ENCODE measurements around the gene CCKAR. TPM values are rescaled to one million over a fixed set of nuclear protein-coding genes. Genes with fewer than 3 reads are reported as not detected.

CCKAR gene
- total RNA-seq, 1 donor from 2014 or later: not detected

DNA sequence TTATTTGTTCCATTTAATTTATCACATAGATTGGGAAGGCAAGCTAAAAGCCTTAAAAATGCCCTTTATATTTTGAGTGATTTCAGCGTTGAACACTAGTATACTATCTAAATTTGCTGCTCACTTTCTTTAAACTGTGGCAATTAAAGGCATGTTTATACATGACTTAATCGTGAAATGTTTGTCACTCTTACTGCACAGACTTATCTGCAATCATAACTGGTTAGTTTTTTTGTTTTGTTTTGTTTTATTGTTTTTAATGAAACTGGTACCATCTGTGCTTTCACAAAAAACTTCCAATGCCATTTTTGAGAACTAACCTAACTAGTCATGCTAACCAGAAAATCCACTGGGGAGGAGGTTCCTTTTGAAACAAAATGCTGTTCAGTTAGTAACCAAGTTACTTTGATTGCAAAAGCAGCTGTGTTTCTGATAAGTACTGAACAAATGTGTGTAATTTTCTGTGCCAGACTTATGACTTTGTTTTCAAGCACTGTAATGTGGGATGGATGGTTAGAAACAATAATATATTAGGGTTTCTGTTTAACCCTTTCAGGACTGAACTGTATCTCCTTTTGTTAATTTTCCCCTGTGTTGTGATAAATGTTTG is 56.1 kb downstream of the CCKAR start:
- peak overlapping the region; percentile 25 for H3K27ac Mint-ChIP-seq (ENCODE audit: unreplicated experiment)
- DNase-seq (ENCODE audit: low spot score): no peak
- peaks cover 8% of the 10 kb centered on the region for H3K36me3 Mint-ChIP-seq (ENCODE audit: low read depth)
- H3K27me3 Mint-ChIP-seq (ENCODE audit: low read depth): no peaks in the 10 kb centered on the region
- no peak overlapping the region for H3K4me3 Mint-ChIP-seq (ENCODE audit: unreplicated experiment)
- TF ChIP-seq CTCF (IDR thresholded peaks at IDR 0.05): no peak
- H3K9me3 Mint-ChIP-seq (ENCODE audit: low read depth): no peaks in the 10 kb centered on the region
- peaks cover 34% of the 10 kb centered on the region for H3K4me1 Mint-ChIP-seq (ENCODE audit: low read depth)

DNA sequence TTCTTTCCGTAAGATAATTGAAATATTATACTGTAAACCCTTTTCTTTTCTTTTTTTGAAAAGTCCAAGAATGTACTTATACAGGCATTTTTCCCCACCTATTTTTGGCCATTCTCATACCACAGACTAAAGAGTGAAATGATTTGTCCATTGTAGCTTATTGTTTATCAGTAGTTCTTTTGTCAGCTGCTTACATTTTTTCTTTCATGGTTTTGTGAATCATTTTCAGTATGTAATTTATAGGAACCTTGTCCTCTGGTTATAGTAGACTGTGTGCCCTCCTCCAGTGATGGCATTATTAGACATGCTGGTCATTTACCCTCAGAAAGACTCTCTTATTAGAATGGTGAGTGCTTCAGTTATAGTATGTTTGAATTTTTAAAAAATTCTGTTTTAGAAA is 56.7 kb downstream of the CCKAR start:
- H3K27me3 Mint-ChIP-seq (ENCODE audit: low read depth): no peaks in the 10 kb centered on the region
- H3K4me1 Mint-ChIP-seq (ENCODE audit: low read depth): peaks cover 34% of the 10 kb centered on the region
- no peak for TF ChIP-seq CTCF (IDR thresholded peaks at IDR 0.05)
- peaks cover 8% of the 10 kb centered on the region for H3K36me3 Mint-ChIP-seq (ENCODE audit: low read depth)
- H3K4me3 Mint-ChIP-seq (ENCODE audit: unreplicated experiment): no peak overlapping the region
- H3K27ac Mint-ChIP-seq (ENCODE audit: unreplicated experiment): peak overlapping the region; percentile 25
- no peaks in the 10 kb centered on the region for H3K9me3 Mint-ChIP-seq (ENCODE audit: low read depth)
- DNase-seq (ENCODE audit: low spot score): no peak

DNA sequence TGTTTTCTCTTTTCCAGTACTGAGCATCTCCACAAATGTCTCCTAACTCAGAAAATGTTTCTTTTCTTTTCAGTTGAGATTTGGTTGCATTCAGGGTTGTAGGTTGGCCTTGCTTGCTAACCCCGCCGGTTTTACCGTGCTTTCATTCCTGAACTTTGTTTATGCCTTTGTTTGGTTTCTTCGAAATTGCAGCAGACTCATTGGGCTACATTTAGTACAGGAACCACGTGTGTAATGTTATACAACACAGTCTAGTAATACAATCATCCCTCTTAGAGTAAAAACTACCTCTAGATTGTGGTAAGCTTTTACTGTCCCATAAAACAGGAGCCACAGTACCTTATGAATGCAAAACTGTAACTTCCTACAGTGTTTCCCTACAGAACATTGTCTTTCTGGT is 57.9 kb downstream of the CCKAR start:
- peaks cover 8% of the 10 kb centered on the region for H3K36me3 Mint-ChIP-seq (ENCODE audit: low read depth)
- no peak for DNase-seq (ENCODE audit: low spot score)
- no peak overlapping the region for H3K4me3 Mint-ChIP-seq (ENCODE audit: unreplicated experiment)
- H3K27me3 Mint-ChIP-seq (ENCODE audit: low read depth): no peaks in the 10 kb centered on the region
- peaks cover 34% of the 10 kb centered on the region for H3K4me1 Mint-ChIP-seq (ENCODE audit: low read depth)
- peak overlapping the region; percentile 4 for H3K27ac Mint-ChIP-seq (ENCODE audit: unreplicated experiment)
- no peaks in the 10 kb centered on the region for H3K9me3 Mint-ChIP-seq (ENCODE audit: low read depth)
- TF ChIP-seq CTCF (IDR thresholded peaks at IDR 0.05): no peak

GRCh38 chr4:26431461-26432180 is 58.7 kb downstream of the CCKAR start:
- no peak for DNase-seq (ENCODE audit: low spot score)
- no peak overlapping the region for H3K4me3 Mint-ChIP-seq (ENCODE audit: unreplicated experiment)
- no peaks in the 10 kb centered on the region for H3K9me3 Mint-ChIP-seq (ENCODE audit: low read depth)
- H3K4me1 Mint-ChIP-seq (ENCODE audit: low read depth): peaks cover 34% of the 10 kb centered on the region
- H3K36me3 Mint-ChIP-seq (ENCODE audit: low read depth): peaks cover 12% of the 10 kb centered on the region
- no peaks in the 10 kb centered on the region for H3K27me3 Mint-ChIP-seq (ENCODE audit: low read depth)
- peak overlapping the region; percentile 92 for H3K27ac Mint-ChIP-seq (ENCODE audit: unreplicated experiment)
- TF ChIP-seq CTCF (IDR thresholded peaks at IDR 0.05): no peak

Other genes with a start within 250 kb of the CCKAR start
- gene RBPJ, start 169.5 kb downstream of the CCKAR start, total RNA-seq: 52.9 to 65.8 TPM (median 58.5 TPM) in 3 replicates
- 12.4 to 19.7 TPM (median 14.4 TPM) in 3 replicates for gene TBC1D19, start 93.6 kb upstream of the CCKAR start, total RNA-seq

Measured in chondrocyte (in vitro differentiated cells).